Measurements from ENCODE around the gene SEPHS2. TPM values are rescaled to one million over a fixed set of nuclear protein-coding genes. Genes with fewer than 3 reads are reported as not detected.
"Not testable (repeated sequence)": the region's sequence is repeated elsewhere in the genome, so short reads cannot be mapped to it uniquely, and the experiment has no call there.

The SEPHS2 gene
- total and polyA plus RNA-seq, 4 experiments from 2014 or later: 42.0 to 65.9 (median 50.4) TPM

GRCh38 chr16:30397056-30397455 is 48.6 kb downstream of the SEPHS2 start:
- Mint-ChIP-seq H3K4me3 (peak overlapping the region; percentile 14 to 92 (median 79)), H3K4me1 (peaks cover 14 to 51% (median 33%) of the 10 kb centered on the region in 4 donors), H3K9me3 (no peaks in the 10 kb centered on the region), H3K27ac (peak overlapping the region in 6 of 7 donors; percentile 42 to 77 (median 62)), H3K27me3 (no peaks in the 10 kb centered on the region), H3K36me3 (peaks cover 5 to 17% of the 10 kb centered on the region in 2 donors)
- POLR2A ChIA-PET (ENCODE audit: partially characterized antibody): interaction anchor here (0.7 to 23.0 kb wide), 3 partner anchors 10 to 154 kb away, joined by 3 to 540 read pairs (median 13); partner anchors contain the start of genes SEPTIN1 and ZNF771
- Histone ChIP-seq H3K27ac (ENCODE audit: low read depth, low read length) (no peak overlapping the region), H3K4me3 (ENCODE audit: low read length in 2 of 2) (no peak overlapping the region), H3K9me3 (ENCODE audit: control insufficient read depth in 1 of 2, low read length in 2 of 2) (no peaks in the 10 kb centered on the region), H3K4me1 (ENCODE audit: insufficient read depth, low read length) (peaks cover 32% of the 10 kb centered on the region), H3K36me3 (ENCODE audit: insufficient read depth, low read length) (peaks cover 13% of the 10 kb centered on the region), H3K27me3 (ENCODE audit: insufficient read depth, low read length) (no peaks in the 10 kb centered on the region)
- no peak for DNase-seq
- intact Hi-C loops (cut with micrococcal nuclease): no loop called here
- CTCF ChIA-PET (ENCODE audit: partially characterized antibody): interaction anchor here (1.3 to 5.9 kb wide), 4 partner anchors 12 to 21 kb away, joined by 5 to 33 read pairs (median 12); partner anchors contain the start of gene SEPTIN1

DNA sequence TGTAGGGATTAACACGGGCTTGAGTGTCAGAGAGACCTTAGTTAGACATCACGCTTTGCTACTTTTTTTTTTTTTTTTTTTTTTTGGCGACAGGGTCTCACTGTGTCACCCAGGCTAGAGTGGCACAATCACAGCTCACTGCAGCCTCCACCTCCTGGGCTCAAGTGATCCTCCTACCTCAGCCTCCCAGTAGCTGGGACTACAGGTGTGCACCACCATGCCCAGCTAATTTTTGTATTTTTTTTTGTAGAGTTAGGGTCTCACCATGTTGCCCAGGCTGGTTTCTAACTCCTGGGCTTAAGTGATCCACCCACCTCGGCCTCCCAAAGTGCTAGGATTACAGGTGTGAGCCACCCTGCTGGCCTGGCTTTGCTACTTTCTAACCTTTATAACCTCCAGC is 49.0 kb downstream of the SEPHS2 start:
- peak overlapping the region in 4 of 7 donors; percentile 42 to 77 (median 66) for H3K27ac Mint-ChIP-seq
- peaks cover 13% of the 10 kb centered on the region for H3K36me3 ChIP-seq (ENCODE audit: insufficient read depth, low read length)
- peaks cover 5 to 17% of the 10 kb centered on the region in 2 donors for H3K36me3 Mint-ChIP-seq
- H3K9me3 Mint-ChIP-seq; H3K9me3 ChIP-seq (ENCODE audit: control insufficient read depth in 1 of 2, low read length in 2 of 2); H3K27me3 Mint-ChIP-seq; DNase-seq; H3K4me3 ChIP-seq (ENCODE audit: low read length in 2 of 2); H3K27ac ChIP-seq (ENCODE audit: low read depth, low read length); H3K27me3 ChIP-seq (ENCODE audit: insufficient read depth, low read length); intact Hi-C loops (cut with micrococcal nuclease): not testable (repeated sequence)
- ChIA-PET POLR2A (ENCODE audit: partially characterized antibody) (interaction anchor here (0.7 to 23.0 kb wide), 10 partner anchors 8 to 213 kb away, joined by 3 to 540 read pairs (median 11); partner anchors contain the start of genes CD2BP2, CORO1A, DCTPP1 and SEPTIN1), CTCF (ENCODE audit: partially characterized antibody) (interaction anchor here (1.0 to 5.9 kb wide), 6 partner anchors 8 to 21 kb away, joined by 3 to 33 read pairs (median 8); partner anchors contain the start of genes SEPTIN1 and ZNF771)
- H3K4me1 ChIP-seq (ENCODE audit: insufficient read depth, low read length): peaks cover 32% of the 10 kb centered on the region
- peak overlapping the region; percentile 14 to 92 (median 83) for H3K4me3 Mint-ChIP-seq
- peaks cover 14 to 49% (median 31%) of the 10 kb centered on the region in 4 donors for H3K4me1 Mint-ChIP-seq

- Mint-ChIP-seq H3K36me3 (peaks cover 5 to 17% of the 10 kb centered on the region in 2 donors), H3K9me3 (no peaks in the 10 kb centered on the region), H3K27ac (peak overlapping the region; percentile 43 to 92 (median 79)), H3K4me1 (peaks cover 14 to 45% (median 28%) of the 10 kb centered on the region in 4 donors), H3K27me3 (no peaks in the 10 kb centered on the region), H3K4me3 (peak overlapping the region; percentile 78 to 96 (median 89))
- no peak for DNase-seq
- ChIA-PET POLR2A (ENCODE audit: partially characterized antibody) (interaction anchor here (0.7 to 23.0 kb wide), 11 partner anchors 9 to 213 kb away, joined by 3 to 540 read pairs (median 11); partner anchors contain the start of genes CD2BP2, CORO1A, DCTPP1 and SEPTIN1), CTCF (ENCODE audit: partially characterized antibody) (interaction anchor here (1.0 to 5.9 kb wide), 9 partner anchors 9 to 139 kb away, joined by 3 to 33 read pairs (median 5); partner anchors contain the start of genes SEPTIN1, TBC1D10B and ZNF771)
- Histone ChIP-seq H3K27me3 (ENCODE audit: insufficient read depth, low read length) (no peaks in the 10 kb centered on the region), H3K4me1 (ENCODE audit: insufficient read depth, low read length) (peaks cover 32% of the 10 kb centered on the region), H3K36me3 (ENCODE audit: insufficient read depth, low read length) (peaks cover 13% of the 10 kb centered on the region), H3K27ac (ENCODE audit: low read depth, low read length) (peak overlapping the region; percentile 56), H3K9me3 (ENCODE audit: control insufficient read depth in 1 of 2, low read length in 2 of 2) (no peaks in the 10 kb centered on the region), H3K4me3 (ENCODE audit: low read length in 2 of 2) (peak overlapping the region; percentile 18 to 73)
- intact Hi-C loops (cut with micrococcal nuclease): loop anchor here (1.0 to 2.0 kb wide), 3 partner anchors 14 to 41 kb away; partner anchors contain the start of genes CD2BP2 and SEPTIN1
Measured at GRCh38 chr16:30395992-30396585, 49.6 kb downstream of the SEPHS2 start.

DNA sequence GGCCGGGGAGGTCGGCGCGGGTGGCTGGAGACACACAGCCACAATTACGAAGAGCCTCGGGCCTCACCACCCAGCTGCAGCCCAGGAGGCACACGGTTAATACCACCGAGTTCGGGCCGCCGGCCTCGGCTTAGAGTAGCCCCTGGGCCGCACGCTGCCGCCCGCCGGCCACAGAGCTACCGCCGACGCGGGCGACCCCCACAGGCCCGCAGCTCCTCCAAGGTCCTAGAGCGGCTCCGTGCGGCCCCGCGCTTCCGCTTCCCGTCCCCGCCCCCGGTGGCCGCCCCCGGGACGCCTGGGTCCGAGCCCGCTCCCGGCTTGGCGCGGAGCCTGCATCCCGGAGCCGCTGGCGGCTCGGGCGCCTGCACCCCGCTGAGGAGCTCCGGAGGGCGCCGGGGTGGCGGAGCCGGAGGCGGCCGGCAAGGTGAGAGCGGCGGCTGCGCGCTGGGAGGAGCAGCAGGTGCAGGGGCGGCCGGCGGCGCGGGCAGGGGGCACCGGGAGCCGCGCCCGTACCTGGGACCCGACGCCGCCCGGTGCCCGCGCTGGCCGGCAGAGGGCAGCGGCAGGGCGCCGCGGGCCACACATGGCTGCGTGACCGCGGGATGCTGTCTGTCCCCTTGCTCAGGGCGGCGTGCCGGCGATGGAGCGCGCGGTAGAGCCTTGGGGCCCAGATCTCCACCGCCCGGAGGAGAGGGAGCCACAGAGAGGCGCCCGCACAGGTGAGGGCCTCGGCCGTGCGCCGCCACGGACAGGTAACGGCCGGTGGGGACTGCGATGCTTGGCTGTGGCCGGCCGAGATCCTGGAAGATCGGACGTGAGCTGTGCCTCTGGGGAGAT is 50.3 kb downstream of the SEPHS2 start, which contains the start of gene ZNF48:
ZNF48 (plus strand) TSS at position 266 of the 837 bp plus-strand sequence; CDS start at position 641, 375 bp downstream.
- peaks cover 13% of the 10 kb centered on the region for H3K36me3 ChIP-seq (ENCODE audit: insufficient read depth, low read length)
- H3K36me3 Mint-ChIP-seq: peaks cover 5 to 16% of the 10 kb centered on the region in 2 donors
- peak in 4 of 5 donors; percentile 44 to 65 (median 53) for DNase-seq
- peak within 1 kb of the TSS; percentile 18 to 73 for H3K4me3 ChIP-seq (ENCODE audit: low read length in 2 of 2)
- H3K4me3 Mint-ChIP-seq: peak within 1 kb of the TSS; percentile 83 to 96 (median 89)
- H3K9me3 Mint-ChIP-seq: no peaks in the 10 kb centered on the region
- peaks cover 32% of the 10 kb centered on the region for H3K4me1 ChIP-seq (ENCODE audit: insufficient read depth, low read length)
- intact Hi-C loops (cut with micrococcal nuclease): loop anchor here (1.0 to 2.0 kb wide), 3 partner anchors 13 to 40 kb away; partner anchors contain the start of genes CD2BP2 and SEPTIN1
- no peaks in the 10 kb centered on the region for H3K27me3 ChIP-seq (ENCODE audit: insufficient read depth, low read length)
- H3K27ac Mint-ChIP-seq: peak within 1 kb of the TSS; percentile 58 to 92 (median 84)
- CTCF ChIA-PET (ENCODE audit: partially characterized antibody): interaction anchor here (1.0 to 5.9 kb wide), 10 partner anchors 9 to 140 kb away, joined by 3 to 33 read pairs (median 4); partner anchors contain the start of genes SEPTIN1, TBC1D10B and ZNF771
- POLR2A ChIA-PET (ENCODE audit: partially characterized antibody): interaction anchor here (0.8 to 23.0 kb wide), 13 partner anchors 9 to 330 kb away, joined by 3 to 540 read pairs (median 6); partner anchors contain the start of genes ALDOA, CD2BP2, CORO1A and DCTPP1
- H3K4me1 Mint-ChIP-seq: peaks cover 15 to 39% (median 26%) of the 10 kb centered on the region in 4 donors
- no peaks in the 10 kb centered on the region for H3K27me3 Mint-ChIP-seq
- peak within 1 kb of the TSS; percentile 56 for H3K27ac ChIP-seq (ENCODE audit: low read depth, low read length)
- no peaks in the 10 kb centered on the region for H3K9me3 ChIP-seq (ENCODE audit: control insufficient read depth in 1 of 2, low read length in 2 of 2)

DNA sequence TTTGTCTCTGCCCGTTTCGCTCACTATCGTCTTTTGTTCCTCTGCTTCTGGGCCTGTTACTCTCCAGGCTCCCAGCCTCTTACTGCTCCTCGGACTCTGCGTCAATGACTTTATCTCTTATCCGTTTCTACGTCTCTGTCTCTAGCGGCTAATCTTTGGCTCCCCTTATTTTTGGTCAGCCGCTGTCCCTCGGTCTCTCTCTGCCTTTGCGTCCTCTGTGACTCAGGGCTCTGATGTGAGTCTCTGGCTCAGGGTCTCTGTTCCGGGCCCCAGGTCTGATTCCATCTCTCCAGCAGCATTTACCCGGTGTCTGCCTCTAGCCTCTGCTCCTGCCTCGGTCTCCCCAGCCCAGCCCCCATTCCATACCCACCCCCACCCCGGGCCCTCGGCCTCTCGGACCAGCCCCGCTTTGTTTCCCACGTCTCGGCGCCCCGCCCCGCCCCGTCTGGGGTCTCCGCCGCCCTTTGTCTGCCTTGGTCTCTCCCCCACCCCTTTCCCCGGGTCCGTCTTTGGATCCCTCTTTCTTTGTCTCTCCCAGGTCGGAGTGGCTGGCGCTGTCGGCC is 51.0 kb downstream of the SEPHS2 start:
- no peak for DNase-seq
- ChIA-PET CTCF (ENCODE audit: partially characterized antibody) (interaction anchor here (1.5 to 5.9 kb wide), 4 partner anchors 10 to 23 kb away, joined by 4 to 33 read pairs (median 12); partner anchors contain the start of genes SEPTIN1, TBC1D10B and ZNF771), POLR2A (ENCODE audit: partially characterized antibody) (interaction anchor here (0.8 to 23.0 kb wide), 12 partner anchors 10 to 329 kb away, joined by 3 to 540 read pairs (median 8); partner anchors contain the start of genes ALDOA, CD2BP2, DCTPP1 and SEPTIN1)
- peak overlapping the region in 1 of 2 donors; percentile 47 for H3K4me3 ChIP-seq (ENCODE audit: low read length in 2 of 2)
- H3K27ac ChIP-seq (ENCODE audit: low read depth, low read length): peak overlapping the region; percentile 49
- Mint-ChIP-seq H3K27ac (peak overlapping the region; percentile 50 to 92 (median 83)), H3K36me3 (peaks cover 5 to 13% of the 10 kb centered on the region in 2 donors), H3K4me3 (peak overlapping the region; percentile 75 to 87 (median 82)), H3K27me3 (no peaks in the 10 kb centered on the region), H3K9me3 (no peaks in the 10 kb centered on the region), H3K4me1 (peaks cover 14 to 32% (median 21%) of the 10 kb centered on the region in 4 donors)
- H3K36me3 ChIP-seq (ENCODE audit: insufficient read depth, low read length): peaks cover 13% of the 10 kb centered on the region
- intact Hi-C loops (cut with micrococcal nuclease): loop anchor here (1.0 to 2.0 kb wide), 3 partner anchors 12 to 39 kb away; partner anchors contain the start of genes CD2BP2 and SEPTIN1
- H3K9me3 ChIP-seq (ENCODE audit: control insufficient read depth in 1 of 2, low read length in 2 of 2): no peaks in the 10 kb centered on the region
- no peaks in the 10 kb centered on the region for H3K27me3 ChIP-seq (ENCODE audit: insufficient read depth, low read length)
- peaks cover 29% of the 10 kb centered on the region for H3K4me1 ChIP-seq (ENCODE audit: insufficient read depth, low read length)
